Omental fat pad (tissue), 4 donors: ENCODE data around the gene S100B. TPM values are rescaled to one million over a fixed set of nuclear protein-coding genes. Genes with fewer than 3 reads are reported as not detected.

ENCODE experiments used
- ATAC-seq: fragments of 150-250 bp; one replicate; pipeline ENCODE4 v1.9.1; 2016; ENCODE audit warnings: mild to moderate bottlenecking, moderate library complexity; ENCODE audit not compliant: low FRiP score
- DNase-seq: peaks from one replicate; pipeline ENCODE4 v3.0.0-alpha.2; 2019; ENCODE audit warnings: low spot score
- total RNA-seq, 4 donors: library from RNA; depleted of rRNA; stranded (reverse); fragments of >200 nt; gene quantifications; one replicate each; pipeline ENCODE4 v1.1.0, GENCODE V29; 2016
- TF ChIP-seq, protein P1 (sequence below), 3 donors: fragments of 450-650 bp; IDR thresholded peaks; one replicate each; pipeline ENCODE4 v1.5.1; 2016 to 2017; ENCODE audit warnings: antibody characterized with exemption in 3 of 3, mild to moderate bottlenecking in 3 of 3, moderate library complexity in 2 of 3

Gene S100B
- total RNA-seq, 4 donors from 2014 or later: 75.0 to 252 (median 113) TPM

DNA sequence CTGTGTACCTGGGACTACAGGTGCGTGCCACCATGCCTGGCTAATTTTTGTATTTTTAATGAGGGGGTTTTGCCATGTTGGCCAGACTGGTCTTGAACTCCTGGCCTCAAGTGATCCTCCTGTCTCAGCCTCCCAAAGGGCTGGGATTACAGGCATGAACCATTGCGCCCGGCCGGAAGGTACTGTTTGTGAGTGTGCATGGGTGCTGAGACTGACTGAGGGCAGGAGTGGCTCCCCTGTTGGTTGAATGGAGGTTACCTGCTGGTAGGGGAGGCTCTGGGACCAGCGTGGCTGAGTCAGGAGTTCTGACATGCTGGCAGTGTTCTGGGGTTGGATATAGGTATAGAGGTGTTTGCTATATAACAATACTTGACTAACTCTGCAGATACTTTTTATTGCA lies 41.0 kb upstream of the S100B start:
- DNase-seq (no peak), ATAC-seq (no peak)
- TF ChIP-seq, protein P1, sequence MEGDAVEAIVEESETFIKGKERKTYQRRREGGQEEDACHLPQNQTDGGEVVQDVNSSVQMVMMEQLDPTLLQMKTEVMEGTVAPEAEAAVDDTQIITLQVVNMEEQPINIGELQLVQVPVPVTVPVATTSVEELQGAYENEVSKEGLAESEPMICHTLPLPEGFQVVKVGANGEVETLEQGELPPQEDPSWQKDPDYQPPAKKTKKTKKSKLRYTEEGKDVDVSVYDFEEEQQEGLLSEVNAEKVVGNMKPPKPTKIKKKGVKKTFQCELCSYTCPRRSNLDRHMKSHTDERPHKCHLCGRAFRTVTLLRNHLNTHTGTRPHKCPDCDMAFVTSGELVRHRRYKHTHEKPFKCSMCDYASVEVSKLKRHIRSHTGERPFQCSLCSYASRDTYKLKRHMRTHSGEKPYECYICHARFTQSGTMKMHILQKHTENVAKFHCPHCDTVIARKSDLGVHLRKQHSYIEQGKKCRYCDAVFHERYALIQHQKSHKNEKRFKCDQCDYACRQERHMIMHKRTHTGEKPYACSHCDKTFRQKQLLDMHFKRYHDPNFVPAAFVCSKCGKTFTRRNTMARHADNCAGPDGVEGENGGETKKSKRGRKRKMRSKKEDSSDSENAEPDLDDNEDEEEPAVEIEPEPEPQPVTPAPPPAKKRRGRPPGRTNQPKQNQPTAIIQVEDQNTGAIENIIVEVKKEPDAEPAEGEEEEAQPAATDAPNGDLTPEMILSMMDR (IDR thresholded peaks at IDR 0.05): no peak

DNA sequence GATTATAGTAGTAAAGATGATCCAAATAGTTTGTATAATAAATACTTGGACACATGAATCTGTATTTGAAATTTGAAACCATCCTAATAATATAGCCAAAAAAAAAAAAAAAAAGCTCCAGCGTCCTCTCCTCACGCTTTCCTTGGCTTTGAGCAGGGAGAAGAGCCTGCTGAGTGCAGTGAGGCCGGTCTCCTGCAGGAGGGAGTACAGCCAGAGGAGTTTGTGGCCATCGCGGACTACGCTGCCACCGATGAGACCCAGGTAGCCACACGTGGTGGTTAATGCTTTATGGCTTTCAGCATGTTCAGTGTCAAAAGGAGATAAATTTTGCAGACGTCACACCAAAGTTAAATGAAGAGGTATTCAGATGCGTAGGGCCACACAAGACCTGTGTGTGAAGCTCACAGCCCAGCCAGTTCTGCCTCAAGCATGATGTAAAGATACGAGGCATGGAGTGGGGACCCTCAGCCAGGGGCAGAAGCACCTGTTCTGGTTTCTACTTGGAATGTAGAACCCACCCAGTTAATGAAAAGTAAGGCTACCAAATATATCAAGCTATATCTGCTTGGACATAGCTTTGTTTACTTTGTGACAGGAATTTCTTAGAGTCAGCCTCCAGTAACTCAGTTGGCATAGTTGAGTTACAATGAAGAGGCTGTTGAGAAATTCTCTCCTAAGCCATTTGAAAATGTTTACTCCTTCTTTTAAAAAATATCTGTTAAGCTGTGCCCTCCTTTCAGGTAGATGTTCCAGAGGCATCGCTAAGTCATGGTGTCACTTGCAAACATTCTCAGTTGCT lies 38.7 kb upstream of the S100B start:
- no peak for ATAC-seq
- TF ChIP-seq, protein P1 (IDR thresholded peaks at IDR 0.05): no peak

DNA sequence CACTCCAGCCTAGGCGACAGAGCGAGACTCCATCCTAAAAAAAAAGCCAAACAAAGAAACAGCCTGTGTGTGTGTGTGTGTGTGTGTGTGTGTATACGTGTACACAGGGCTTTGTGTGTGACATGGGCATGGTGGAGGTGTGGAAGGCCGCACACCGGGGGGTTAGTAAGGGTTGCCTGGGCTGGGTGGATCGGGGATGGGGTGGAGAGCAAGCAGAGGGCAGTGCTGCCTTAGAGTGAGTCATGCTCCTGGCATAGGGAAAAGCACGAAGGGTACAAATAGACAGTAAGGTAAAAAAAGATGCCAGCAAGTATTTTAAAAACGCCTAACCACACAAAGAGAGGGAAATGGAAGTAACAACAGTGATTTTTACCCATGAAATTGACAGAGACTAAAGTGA lies 36.8 kb upstream of the S100B start:
- ATAC-seq: peak; percentile 84
- no peak for DNase-seq
- TF ChIP-seq, protein P1 (IDR thresholded peaks at IDR 0.05): no peak

More for the DNA sequence above, 38.7 kb upstream of the S100B start:
- no peak for DNase-seq

DNA sequence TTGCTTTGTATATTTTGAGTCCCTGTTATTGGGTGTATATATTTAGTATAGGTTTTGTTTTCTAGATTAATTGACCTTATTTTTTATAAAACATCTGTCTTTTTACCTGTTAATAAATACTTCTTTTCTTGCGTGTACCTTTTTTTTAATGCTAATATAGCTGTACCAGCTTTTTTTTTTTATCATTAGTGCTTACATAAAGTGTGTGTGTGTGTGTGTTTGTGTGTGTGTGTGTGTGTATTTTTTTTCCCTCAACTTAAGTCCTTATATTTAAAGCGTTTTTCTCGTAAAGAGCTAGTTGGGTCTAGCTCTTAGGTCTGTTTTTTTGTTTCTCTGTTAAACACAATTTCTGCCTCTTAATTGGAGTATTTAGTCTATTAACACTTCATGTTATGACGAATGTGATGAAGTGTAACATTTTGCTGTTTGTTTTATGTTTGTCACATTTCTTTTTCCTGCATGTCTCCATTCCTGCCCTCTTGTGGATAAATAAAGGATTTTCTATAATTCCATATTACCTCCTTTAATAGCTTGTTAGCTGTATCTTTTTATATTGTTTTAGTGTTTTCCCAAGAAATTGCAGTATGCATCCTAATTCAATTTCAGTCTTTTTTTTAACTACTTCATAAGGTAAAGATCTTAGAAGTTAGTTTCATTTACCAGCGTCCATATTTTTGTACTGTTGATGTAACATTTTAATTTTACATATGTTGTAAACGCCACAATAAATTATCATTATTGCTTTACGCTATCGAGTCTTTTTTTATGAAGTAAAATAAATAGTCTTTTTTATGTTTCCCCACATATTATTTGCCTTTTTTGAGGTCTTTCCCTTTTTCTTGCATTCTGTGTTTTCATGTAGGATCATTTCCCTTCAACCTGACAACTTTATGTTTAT lies 34.9 kb upstream of the S100B start:
- DNase-seq: no peak
- TF ChIP-seq, protein P1 (IDR thresholded peaks at IDR 0.05): no peak
- ATAC-seq: no peak

DNA sequence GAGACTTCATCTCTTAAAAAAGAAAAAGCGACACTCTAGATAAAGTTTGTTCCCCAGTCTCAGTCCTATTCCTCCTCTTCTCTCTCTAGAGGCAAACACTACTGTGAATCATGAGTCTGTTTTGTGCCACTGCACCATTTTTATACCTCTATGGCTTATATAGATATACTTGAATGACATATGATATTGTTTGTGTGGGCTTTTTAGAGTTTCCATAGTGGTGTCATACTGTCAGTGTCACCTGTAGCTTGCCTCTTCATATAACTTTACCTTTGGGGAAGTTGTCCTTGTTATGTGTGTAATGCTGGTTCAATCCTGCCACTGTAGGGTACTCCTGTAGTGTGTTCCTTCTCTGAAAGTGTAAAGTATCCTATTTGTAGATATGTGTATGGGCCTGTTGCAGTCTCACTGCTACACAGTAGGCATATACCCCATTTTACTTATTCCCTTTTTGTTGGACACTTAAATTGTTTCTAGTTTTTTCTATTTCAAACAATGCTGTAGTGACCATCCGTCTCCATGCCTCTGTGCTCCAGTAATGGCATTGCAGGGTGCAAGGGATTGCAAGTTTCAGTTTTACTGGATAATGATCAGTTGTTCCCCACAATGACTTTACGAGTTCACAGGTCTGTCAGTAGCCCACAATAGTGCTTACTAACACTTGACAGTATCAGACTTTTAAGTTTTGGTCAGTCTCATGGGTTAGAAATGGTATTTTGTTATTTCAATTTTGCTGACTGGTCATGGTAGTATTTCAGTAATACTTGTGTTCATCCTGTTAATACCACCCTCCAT lies 33.3 kb upstream of the S100B start:
- DNase-seq (no peak), ATAC-seq (no peak)
- TF ChIP-seq, protein P1 (IDR thresholded peaks at IDR 0.05): no peak

GRCh38 chr21:46636550-46637285 lies 31.8 kb upstream of the S100B start:
- TF ChIP-seq, protein P1 (IDR thresholded peaks at IDR 0.05): no peak
- ATAC-seq (no peak), DNase-seq (no peak)
